Upper lobe of left lung (tissue), 4 donors: Measurements from ENCODE around the gene CADM1.

Experiments used
- CTCF ChIP-seq, 6 experiments: fragments of 450-650 bp in 4 of 6; fragments of 200-600 bp in 2 of 6; sonication (generic) in 2 of 6; IDR thresholded peaks; one replicate each; pipeline ENCODE4 v1.5.1; 2016 to 2019; ENCODE audit warnings: antibody characterized with exemption in 6 of 6
- EP300 ChIP-seq, 4 donors: sonication (generic); formaldehyde crosslinking; IDR thresholded peaks; one replicate each; pipeline ENCODE4 v1.5.1; 2017; ENCODE audit warnings: antibody characterized with exemption in 4 of 4, control low read depth in 2 of 4
- POLR2A ChIP-seq, 4 donors: fragments of 450-650 bp; IDR thresholded peaks; one replicate each; pipeline ENCODE4 v1.5.1; 2016 to 2017; ENCODE audit warnings: antibody characterized with exemption in 4 of 4, mild to moderate bottlenecking in 2 of 4
- POLR2AphosphoS5 ChIP-seq, 2 donors: sonication (generic); formaldehyde crosslinking; IDR thresholded peaks; one replicate each; pipeline ENCODE4 v1.5.1; 2017; ENCODE audit warnings: antibody characterized with exemption in 2 of 2

GRCh38 chr11:115363426-115363825 is 140.8 kb downstream of the CADM1 start:
- no peak for TF ChIP-seq CTCF (IDR thresholded peaks at IDR 0.05)
- TF ChIP-seq POLR2AphosphoS5 (IDR thresholded peaks at IDR 0.05) = no peak
- no peak for TF ChIP-seq POLR2A (IDR thresholded peaks at IDR 0.05)
- no peak for TF ChIP-seq EP300 (IDR thresholded peaks at IDR 0.05)
